IPS DF 6.9 (cell line): Measurements from ENCODE around the gene MAP4K2.

Experiments
- DNase-seq: peaks from one replicate; pipeline ENCODE4 v3.0.0-alpha.2; 2013; ENCODE audit warnings: low read depth, low spot score
- H3K27ac ChIP-seq: one replicate; pipeline ENCODE4 v1.5.1; 2013; ENCODE audit warnings: low read length, control low read depth
- H3K27me3 ChIP-seq: 2 replicates; pipeline ENCODE4 v1.6.1; 2013; ENCODE audit warnings: mild to moderate bottlenecking, low read length; ENCODE audit not compliant: control insufficient read depth, insufficient read depth
- H3K36me3 ChIP-seq: 2 replicates; pipeline ENCODE4 v1.6.1; 2013; ENCODE audit warnings: low read length; ENCODE audit not compliant: control insufficient read depth, insufficient read depth
- H3K4me1 ChIP-seq: 2 replicates; pipeline ENCODE4 v1.6.1; 2013; ENCODE audit warnings: low read length; ENCODE audit not compliant: control insufficient read depth, insufficient read depth
- H3K4me3 ChIP-seq: 2 replicates; pipeline ENCODE4 v1.5.1; 2013; ENCODE audit warnings: mild to moderate bottlenecking, low read length
- H3K9me3 ChIP-seq: 2 replicates; pipeline ENCODE4 v1.6.1; 2013; ENCODE audit warnings: low read length, inconsistent platforms; ENCODE audit not compliant: control insufficient read depth, insufficient read depth
- WGBS: extraction: QIAGEN DNeasy Blood & Tissue Kit; methylation state at CpG from one replicate; pipeline ENCODE4 v1.1.7; 2013; ENCODE audit warnings: mixed read lengths, missing lambda C conversion rate; ENCODE audit not compliant: insufficient read length, insufficient coverage; 5-methylcytosine and 5-hydroxymethylcytosine counted together

The MAP4K2 gene

DNA sequence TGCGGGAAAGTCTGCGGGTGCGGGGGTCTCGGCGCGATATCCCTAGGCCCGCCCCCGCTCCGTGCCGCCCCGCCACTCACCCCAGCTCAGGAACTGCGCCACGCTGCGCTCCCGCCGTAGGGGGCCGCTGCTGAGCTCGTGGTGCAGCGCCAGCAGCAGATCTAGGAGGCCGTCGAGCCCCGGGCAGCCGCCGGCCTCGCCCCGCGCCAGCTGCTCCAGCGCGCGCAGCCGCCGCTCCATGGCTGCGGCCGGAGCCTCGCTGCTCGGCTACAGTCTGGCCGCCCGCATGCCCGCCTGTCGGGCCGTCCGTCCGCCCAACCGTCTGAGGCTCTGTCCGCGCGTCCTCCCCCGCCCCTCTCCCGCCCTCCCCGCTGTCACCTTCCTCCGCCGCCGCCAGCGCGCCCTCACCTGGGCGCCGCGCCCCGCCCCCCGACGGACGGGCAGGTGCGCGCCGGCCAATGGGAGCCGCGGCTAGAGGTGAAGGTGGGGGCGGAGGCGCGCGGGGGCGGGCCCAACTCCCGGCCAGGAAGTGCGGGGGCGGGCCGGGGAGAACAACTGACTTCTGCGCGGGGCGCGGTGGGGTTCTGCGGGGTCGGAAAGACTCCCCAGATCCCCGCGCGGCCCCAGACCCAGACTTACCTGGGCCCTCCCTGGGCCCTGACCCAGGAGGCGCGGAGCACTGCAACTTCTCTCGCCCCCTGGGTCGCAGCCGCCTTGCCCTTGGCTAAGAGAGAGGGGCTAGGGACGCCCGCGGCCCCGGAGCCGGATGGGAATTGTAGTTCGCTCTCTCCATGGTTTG, 41.5 kb upstream of the MAP4K2 start, which contains the start of gene CDC42BPG:
Gene CDC42BPG (minus strand): TSS at position 324 of the 799 bp plus-strand sequence. CDS start 84 bp downstream, at position 240.
- Histone ChIP-seq H3K4me1 (peaks cover 7% of the 10 kb centered on the region), H3K4me3 (peak within 1 kb of the TSS; percentile 93; the same call in 1 of the 2 replicates), H3K9me3 (no peaks in the 10 kb centered on the region), H3K36me3 (peaks cover 2% of the 10 kb centered on the region), H3K27ac (no peak within 1 kb of the TSS), H3K27me3 (no peaks in the 10 kb centered on the region)
- no CpG with 5 or more reads among the region's 96 CpGs for WGBS
- DNase-seq = no peak

DNA sequence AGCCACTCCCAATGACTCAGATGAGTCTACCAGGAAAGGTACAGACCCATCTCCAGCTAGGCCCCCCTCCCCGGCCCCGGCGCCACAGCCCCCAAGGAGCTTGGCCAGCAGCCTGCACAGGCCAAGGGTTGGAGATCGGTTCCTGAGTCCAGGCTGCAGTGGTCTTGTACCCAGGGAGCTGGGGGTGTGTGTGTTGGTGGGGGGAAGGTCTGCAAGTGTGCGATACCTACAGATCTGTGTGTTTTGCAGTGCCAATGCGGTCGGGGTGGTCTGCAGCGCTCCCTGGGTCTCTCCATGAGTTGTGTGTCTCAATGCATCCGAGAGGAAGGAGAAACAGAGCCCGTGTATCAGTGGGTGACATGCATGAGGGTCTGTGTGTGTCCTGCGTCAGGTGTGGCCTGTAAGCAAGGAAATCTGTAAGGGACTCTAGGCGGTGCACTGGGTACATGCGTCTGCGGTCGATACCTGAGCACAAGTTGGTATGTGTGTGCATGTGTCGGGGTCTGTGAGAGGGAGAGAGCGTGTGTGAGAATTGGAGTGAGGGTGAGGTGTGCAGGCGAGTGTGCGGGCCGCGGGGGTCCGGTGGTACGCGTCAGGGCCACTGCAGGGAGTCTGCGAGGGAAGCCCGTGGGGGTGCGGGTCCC, 40.8 kb upstream of the MAP4K2 start:
- Histone ChIP-seq H3K4me3 (peak overlapping the region; percentile 93; the same call in 1 of the 2 replicates), H3K36me3 (peaks cover 8% of the 10 kb centered on the region), H3K9me3 (no peaks in the 10 kb centered on the region), H3K4me1 (peaks cover 7% of the 10 kb centered on the region; the same call in 1 of the 2 replicates), H3K27ac (no peak overlapping the region), H3K27me3 (no peaks in the 10 kb centered on the region)
- no CpG with 5 or more reads among the region's 27 CpGs for WGBS
- DNase-seq = no peak

- DNase-seq = no peak
- Histone ChIP-seq H3K36me3 (peaks cover 10% of the 10 kb centered on the region), H3K27me3 (no peaks in the 10 kb centered on the region), H3K27ac (no peak overlapping the region), H3K4me1 (peaks cover 7% of the 10 kb centered on the region; the same call in 1 of the 2 replicates), H3K4me3 (no peak overlapping the region), H3K9me3 (no peaks in the 10 kb centered on the region)
- WGBS = no CpG with 5 or more reads among the region's 19 CpGs
These were observed 40.1 kb upstream of the MAP4K2 start for GRCh38 chr11:64842851-64843685.

DNA sequence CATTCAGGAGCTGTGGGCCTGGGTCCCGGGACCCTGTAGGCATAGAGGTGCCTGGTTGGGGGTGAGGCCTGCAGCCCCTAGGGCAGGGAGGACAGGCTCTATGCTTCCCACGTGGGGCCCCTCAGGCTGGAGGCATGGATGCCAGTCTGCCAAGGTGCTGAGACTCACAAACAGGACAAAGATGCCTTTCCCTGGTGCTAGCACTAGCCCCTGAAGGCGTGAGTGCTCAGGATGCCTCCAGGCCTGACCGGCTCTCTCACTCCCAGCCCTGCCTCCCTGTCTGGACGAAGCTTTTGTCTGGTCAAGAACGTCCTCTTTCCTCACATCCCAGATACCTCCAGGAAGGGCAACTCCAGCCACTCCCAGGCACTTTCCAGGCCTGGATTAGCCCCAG, 39.3 kb upstream of the MAP4K2 start:
- no peaks in the 10 kb centered on the region for H3K27me3 ChIP-seq
- no CpG with 5 or more reads among the region's 6 CpGs for WGBS
- H3K36me3 ChIP-seq = peaks cover 15% of the 10 kb centered on the region
- no peak overlapping the region for H3K4me3 ChIP-seq
- H3K9me3 ChIP-seq = no peaks in the 10 kb centered on the region
- no peak overlapping the region for H3K27ac ChIP-seq
- no peak for DNase-seq
- peaks cover 7% of the 10 kb centered on the region; the same call in 1 of the 2 replicates for H3K4me1 ChIP-seq

GRCh38 chr11:64841592-64842365, 38.8 kb upstream of the MAP4K2 start:
- Histone ChIP-seq H3K9me3 (no peaks in the 10 kb centered on the region), H3K36me3 (peaks cover 15% of the 10 kb centered on the region), H3K4me3 (no peak overlapping the region), H3K27ac (no peak overlapping the region), H3K27me3 (no peaks in the 10 kb centered on the region), H3K4me1 (peaks cover 7% of the 10 kb centered on the region; the same call in 1 of the 2 replicates)
- DNase-seq = no peak
- WGBS = no CpG with 5 or more reads among the region's 15 CpGs

DNA sequence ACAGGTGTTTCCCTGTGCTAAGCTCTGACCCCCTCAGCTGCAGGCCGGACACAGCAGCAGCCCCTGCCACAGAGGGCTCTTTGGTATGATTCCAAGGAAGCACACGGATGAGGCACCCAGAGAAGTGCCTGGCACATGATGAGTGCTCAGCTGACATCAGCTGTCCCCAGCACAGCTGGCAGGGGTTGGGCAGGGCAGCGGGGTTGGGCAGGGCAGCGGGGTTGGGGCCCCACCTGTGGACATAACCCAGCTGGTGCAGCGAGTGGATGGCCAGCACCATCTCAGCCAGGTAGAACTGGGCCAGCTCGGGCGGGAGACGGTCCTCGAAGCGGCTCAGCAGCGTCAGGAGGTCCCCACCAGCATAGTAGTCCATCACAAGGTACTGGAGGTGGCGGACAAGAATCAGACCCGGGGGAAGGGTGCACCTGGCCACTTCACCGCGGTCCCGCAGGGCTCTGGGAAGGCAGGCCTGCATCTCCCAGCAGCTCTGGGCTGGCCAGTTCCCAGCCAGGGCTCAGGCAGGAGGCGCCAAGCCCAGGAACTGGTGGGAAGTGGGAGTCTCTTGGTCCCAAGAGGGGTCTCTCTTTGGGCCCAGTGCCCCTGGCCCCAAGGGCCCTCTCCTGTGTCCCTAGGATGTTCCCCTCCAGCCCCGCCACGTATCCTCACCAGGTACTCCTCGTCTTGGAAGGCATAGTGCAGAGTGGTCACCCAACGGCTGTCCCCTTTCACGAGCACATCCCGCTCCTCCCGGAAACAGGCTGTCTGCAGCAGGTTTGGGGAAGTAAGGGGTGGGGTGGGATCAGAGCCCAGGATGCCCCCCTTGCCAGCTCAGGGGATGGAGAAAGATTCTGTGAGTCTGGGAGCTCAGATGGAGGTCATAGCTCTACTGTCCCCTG, 37.1 kb upstream of the MAP4K2 start:
- no peak for DNase-seq
- Histone ChIP-seq H3K36me3 (peaks cover 24% of the 10 kb centered on the region), H3K27ac (no peak overlapping the region), H3K4me1 (peaks cover 7% of the 10 kb centered on the region; the same call in 1 of the 2 replicates), H3K4me3 (no peak overlapping the region), H3K9me3 (no peaks in the 10 kb centered on the region), H3K27me3 (no peaks in the 10 kb centered on the region)
- no CpG with 5 or more reads among the region's 24 CpGs for WGBS

GRCh38 chr11:64839335-64839734, 36.3 kb upstream of the MAP4K2 start:
- no peak overlapping the region for H3K27ac ChIP-seq
- H3K4me1 ChIP-seq = peaks cover 7% of the 10 kb centered on the region; the same call in 1 of the 2 replicates
- DNase-seq = no peak
- no peaks in the 10 kb centered on the region for H3K27me3 ChIP-seq
- no peak overlapping the region for H3K4me3 ChIP-seq
- H3K9me3 ChIP-seq = no peaks in the 10 kb centered on the region
- H3K36me3 ChIP-seq = peaks cover 27% of the 10 kb centered on the region
- WGBS = no CpG with 5 or more reads among the region's 13 CpGs

- WGBS = no CpG with 5 or more reads among the region's 28 CpGs
- no peak overlapping the region for H3K27ac ChIP-seq
- H3K4me3 ChIP-seq = no peak overlapping the region
- H3K36me3 ChIP-seq = peaks cover 33% of the 10 kb centered on the region
- H3K4me1 ChIP-seq = peaks cover 7% of the 10 kb centered on the region; the same call in 1 of the 2 replicates
- no peaks in the 10 kb centered on the region for H3K9me3 ChIP-seq
- no peak for DNase-seq
- no peaks in the 10 kb centered on the region for H3K27me3 ChIP-seq
These were observed 35.8 kb upstream of the MAP4K2 start for GRCh38 chr11:64838600-64839334.
